ENCODE data around the gene C16orf86. TPM values are rescaled to one million over a fixed set of nuclear protein-coding genes. Genes with fewer than 3 reads are reported as not detected.

Gene C16orf86
- total and polyA plus RNA-seq, 2 of the 8 experiments (the other 6 are each of a cell fraction or from before 2014, with no cell fraction given), result 1.4 to 2.3 TPM

DNA sequence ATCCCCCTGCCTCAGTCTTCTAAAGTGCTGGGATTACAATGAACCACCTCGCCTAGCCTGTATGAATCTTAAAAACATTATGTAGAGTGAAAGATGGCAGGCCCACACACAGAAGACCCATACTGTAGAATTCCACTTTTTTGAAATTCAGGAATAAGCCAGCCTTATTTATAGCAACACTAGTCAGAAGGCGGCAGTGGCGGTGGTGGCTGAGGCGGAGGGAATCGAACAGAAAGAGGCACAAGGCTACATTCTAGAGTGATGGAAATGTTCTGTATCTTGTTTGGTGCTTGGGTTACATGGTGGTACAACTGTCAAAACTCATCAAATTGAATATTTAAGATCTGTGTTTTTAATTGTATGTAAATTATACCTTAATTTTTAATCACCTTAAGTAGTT is 41.2 kb downstream of the C16orf86 start:
- H4K5ac ChIP-seq (ENCODE audit: insufficient read length, low read depth, low read length), result no peak overlapping the region
- H4K20me1 ChIP-seq (replicated peaks in 1 of 2; ENCODE audit: control insufficient read depth in 1 of 2, insufficient read depth in 2 of 2, low read length in 2 of 2), result peaks cover 0 to 2% of the 10 kb centered on the region in 2 experiments
- WGBS, 2 experiments (ENCODE audit: extremely low coverage in 1 of 2, insufficient coverage in 1 of 2, insufficient read length in 1 of 2, insufficient replicate concordance in 2 of 2, low coverage in 1 of 2, low lambda C conversion rate in 2 of 2, missing lambda C conversion rate in 1 of 2), result 98% methylated on average over 5 of the region's 5 CpGs; no CpG with 5 or more reads in 1 of the 2 experiments
- no peak overlapping the region for H2BK15ac ChIP-seq (ENCODE audit: low read length)
- H3K79me1 ChIP-seq (ENCODE audit: low read depth, low read length), result peaks cover 7% of the 10 kb centered on the region
- no peak overlapping the region for H3K4ac ChIP-seq (replicated peaks; ENCODE audit: insufficient read length, low read depth, low read length)
- CTCF ChIA-PET (ENCODE audit: partially characterized antibody), result interaction anchor here (0.5 to 1.1 kb wide), 4 partner anchors 31 to 202 kb away, joined by 3 read pairs; no protein-coding TSS in a partner anchor
- peaks cover 0 to 7% (median 3%) of the 10 kb centered on the region in 4 experiments; a peak in 2 of 7 replicates for H3K4me1 ChIP-seq (replicated peaks in 1 of 4; ENCODE audit: control insufficient read depth in 3 of 4, insufficient read depth in 4 of 4, low read length in 3 of 4)
- H3K23ac ChIP-seq (ENCODE audit: insufficient read length), result no peak overlapping the region
- no peak overlapping the region for H2BK5ac ChIP-seq (ENCODE audit: low read depth, low read length)
- no peaks in the 10 kb centered on the region for H3K9me3 ChIP-seq (ENCODE audit: insufficient read depth in 2 of 2, low read depth in 1 of 2, low read length in 1 of 2)
- H3K18ac ChIP-seq (ENCODE audit: extremely low read depth, low read length), result no peak overlapping the region
- H2AK5ac ChIP-seq (ENCODE audit: low read depth, low read length), result no peak overlapping the region
- no peak overlapping the region for H3K14ac ChIP-seq (ENCODE audit: insufficient read length)
- no peaks in the 10 kb centered on the region for H3K23me2 ChIP-seq (ENCODE audit: low read depth, low read length)
- no peak overlapping the region for H3K56ac ChIP-seq (replicated peaks; ENCODE audit: insufficient read length, low read depth, low read length)
- DNase-seq (ENCODE audit: low read depth in 1 of 2, low spot score in 2 of 2) (no peak), FAIRE-seq (no peak)
- H2AFZ ChIP-seq (ENCODE audit: low read length), result no peak overlapping the region
- H2BK20ac ChIP-seq (ENCODE audit: low read length), result no peak overlapping the region
- POLR2A ChIA-PET (ENCODE audit: partially characterized antibody), result interaction anchor here (3.3 kb wide), 1 partner anchor 11 kb away, joined by 16 read pairs; the partner anchor contains the start of gene GFOD2
- peaks cover 0 to 56% of the 10 kb centered on the region in 2 experiments; a peak in 2 of 4 replicates for H3K79me2 ChIP-seq (ENCODE audit: control insufficient read depth in 1 of 2, insufficient read depth in 2 of 2, low read length in 2 of 2)
- no peak overlapping the region for H4K8ac ChIP-seq (ENCODE audit: extremely low read depth, insufficient read depth, low read length)
- H2BK12ac ChIP-seq (ENCODE audit: low read depth, low read length), result no peak overlapping the region
- H3K4me3 ChIP-seq (ENCODE audit: extremely low read depth in 1 of 4, insufficient read depth in 2 of 4, low read depth in 3 of 4, low read length in 4 of 4), result no peak overlapping the region
- H3K27me3 ChIP-seq (replicated peaks in 1 of 4; ENCODE audit: control insufficient read depth in 3 of 4, extremely low read depth in 1 of 4, insufficient read depth in 3 of 4, low read length in 3 of 4), result no peaks in the 10 kb centered on the region
- no peak overlapping the region for H3K9ac ChIP-seq (replicated peaks in 1 of 4; ENCODE audit: extremely low read depth in 1 of 4, low read depth in 3 of 4, low read length in 3 of 4)
- no peaks in the 10 kb centered on the region; a peak in 1 of 8 replicates for H3K36me3 ChIP-seq (ENCODE audit: control insufficient read depth in 2 of 4, insufficient read depth in 4 of 4, low read length in 3 of 4)
- no peak overlapping the region for H3K4me2 ChIP-seq (ENCODE audit: insufficient read depth in 1 of 2, low read depth in 2 of 2, low read length in 2 of 2)
- H3K27ac ChIP-seq (ENCODE audit: low read depth, low read length), result no peak overlapping the region
- H2BK120ac ChIP-seq (replicated peaks; ENCODE audit: low read depth, low read length), result no peak overlapping the region
- H4K91ac ChIP-seq (replicated peaks; ENCODE audit: insufficient read length, low read length), result no peak overlapping the region
- TF ChIP-seq, protein P1, sequence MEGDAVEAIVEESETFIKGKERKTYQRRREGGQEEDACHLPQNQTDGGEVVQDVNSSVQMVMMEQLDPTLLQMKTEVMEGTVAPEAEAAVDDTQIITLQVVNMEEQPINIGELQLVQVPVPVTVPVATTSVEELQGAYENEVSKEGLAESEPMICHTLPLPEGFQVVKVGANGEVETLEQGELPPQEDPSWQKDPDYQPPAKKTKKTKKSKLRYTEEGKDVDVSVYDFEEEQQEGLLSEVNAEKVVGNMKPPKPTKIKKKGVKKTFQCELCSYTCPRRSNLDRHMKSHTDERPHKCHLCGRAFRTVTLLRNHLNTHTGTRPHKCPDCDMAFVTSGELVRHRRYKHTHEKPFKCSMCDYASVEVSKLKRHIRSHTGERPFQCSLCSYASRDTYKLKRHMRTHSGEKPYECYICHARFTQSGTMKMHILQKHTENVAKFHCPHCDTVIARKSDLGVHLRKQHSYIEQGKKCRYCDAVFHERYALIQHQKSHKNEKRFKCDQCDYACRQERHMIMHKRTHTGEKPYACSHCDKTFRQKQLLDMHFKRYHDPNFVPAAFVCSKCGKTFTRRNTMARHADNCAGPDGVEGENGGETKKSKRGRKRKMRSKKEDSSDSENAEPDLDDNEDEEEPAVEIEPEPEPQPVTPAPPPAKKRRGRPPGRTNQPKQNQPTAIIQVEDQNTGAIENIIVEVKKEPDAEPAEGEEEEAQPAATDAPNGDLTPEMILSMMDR (IDR thresholded peaks at IDR 0.05; ENCODE audit: control extremely low read depth in 1 of 3, insufficient read depth in 1 of 3, low read depth in 1 of 3, low read length in 3 of 3), result no peak
- TF ChIP-seq RNF2 (IDR thresholded peaks at IDR 0.05; ENCODE audit: borderline replicate concordance, low read depth, low read length, missing control alignments, poor library complexity, severe bottlenecking) (no peak), SUZ12 (IDR thresholded peaks at IDR 0.05; ENCODE audit: low read length) (no peak), MAFK (IDR thresholded peaks at IDR 0.05; ENCODE audit: low read depth, low read length) (no peak), TAF7 (optimal IDR thresholded peaks at IDR 0.05; ENCODE audit: borderline replicate concordance, low read depth, low read length) (no peak), POLR2A (IDR thresholded peaks at IDR 0.05; ENCODE audit: control extremely low read depth in 1 of 2, low read depth in 2 of 2, low read length in 2 of 2) (no peak), NANOG (IDR thresholded peaks at IDR 0.05; ENCODE audit: insufficient read depth, low read depth, low read length, poor library complexity, severe bottlenecking) (no peak), EGR1 (IDR thresholded peaks at IDR 0.05; ENCODE audit: borderline replicate concordance, low read depth, low read length) (no peak), ASH2L (IDR thresholded peaks at IDR 0.05; ENCODE audit: low read length) (no peak), HDAC2 (IDR thresholded peaks at IDR 0.05; ENCODE audit: borderline replicate concordance in 1 of 2, low read depth in 2 of 2, low read length in 2 of 2) (no peak), CREB1 (IDR thresholded peaks at IDR 0.05) (no peak)

All from H1 (cell line).